Measurements from ENCODE around the gene RPRD2.

Gene RPRD2

DNA sequence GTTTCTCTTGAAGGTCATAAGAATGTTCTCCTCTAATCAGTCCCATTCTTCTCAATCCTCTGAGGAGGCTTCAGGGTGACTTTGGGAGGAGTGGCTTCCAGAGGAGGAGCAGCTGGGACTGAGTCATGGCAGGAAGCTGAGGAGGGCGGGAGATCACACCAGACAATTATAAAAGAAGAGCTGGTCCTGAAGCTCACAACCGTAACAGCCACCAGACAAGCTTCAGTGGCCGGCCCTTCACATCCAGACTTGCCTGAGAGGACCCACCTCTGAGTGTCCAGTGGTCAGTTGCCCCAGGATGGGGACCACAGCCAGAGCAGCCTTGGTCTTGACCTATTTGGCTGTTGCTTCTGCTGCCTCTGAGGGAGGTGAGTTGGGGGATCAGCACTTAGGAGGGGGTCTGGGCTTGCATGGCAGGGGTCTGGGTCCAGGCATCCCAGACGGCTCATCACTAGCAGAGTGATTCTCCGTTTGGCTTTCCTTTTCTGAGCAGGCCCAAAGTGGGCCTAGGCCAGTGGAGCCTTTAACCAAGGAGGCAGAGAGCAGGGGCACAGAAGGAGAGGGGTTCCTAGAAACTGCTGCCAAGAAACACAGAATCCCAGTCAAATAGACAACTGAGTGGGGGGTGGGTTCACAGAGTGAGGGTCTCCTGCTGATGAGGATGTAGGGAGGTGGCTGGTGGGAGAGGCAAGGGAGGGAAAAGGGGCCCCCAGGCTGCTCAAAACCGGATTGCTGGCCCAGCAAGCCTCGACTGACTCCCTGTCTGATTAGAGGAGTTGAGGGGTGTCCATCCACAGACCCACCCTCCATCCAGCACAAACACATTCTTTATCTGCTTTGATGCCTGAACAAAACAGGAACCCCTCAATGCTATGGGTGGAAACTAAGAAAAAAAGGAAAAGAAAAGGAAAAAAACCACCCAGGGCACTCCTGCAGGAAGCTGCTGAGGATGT lies 144.2 kb downstream of the RPRD2 start, which contains the start of gene ECM1:
ECM1 (plus strand) TSS at position 198 of the 953 bp plus-strand sequence; CDS start at position 299, 101 bp downstream.
- no peak for DNase-seq (ENCODE audit: low read depth)
- peak within 1 kb of the TSS; percentile 15 for H3K4me3 ChIP-seq (ENCODE audit: low read depth, low read length)
- TF ChIP-seq, protein P1, sequence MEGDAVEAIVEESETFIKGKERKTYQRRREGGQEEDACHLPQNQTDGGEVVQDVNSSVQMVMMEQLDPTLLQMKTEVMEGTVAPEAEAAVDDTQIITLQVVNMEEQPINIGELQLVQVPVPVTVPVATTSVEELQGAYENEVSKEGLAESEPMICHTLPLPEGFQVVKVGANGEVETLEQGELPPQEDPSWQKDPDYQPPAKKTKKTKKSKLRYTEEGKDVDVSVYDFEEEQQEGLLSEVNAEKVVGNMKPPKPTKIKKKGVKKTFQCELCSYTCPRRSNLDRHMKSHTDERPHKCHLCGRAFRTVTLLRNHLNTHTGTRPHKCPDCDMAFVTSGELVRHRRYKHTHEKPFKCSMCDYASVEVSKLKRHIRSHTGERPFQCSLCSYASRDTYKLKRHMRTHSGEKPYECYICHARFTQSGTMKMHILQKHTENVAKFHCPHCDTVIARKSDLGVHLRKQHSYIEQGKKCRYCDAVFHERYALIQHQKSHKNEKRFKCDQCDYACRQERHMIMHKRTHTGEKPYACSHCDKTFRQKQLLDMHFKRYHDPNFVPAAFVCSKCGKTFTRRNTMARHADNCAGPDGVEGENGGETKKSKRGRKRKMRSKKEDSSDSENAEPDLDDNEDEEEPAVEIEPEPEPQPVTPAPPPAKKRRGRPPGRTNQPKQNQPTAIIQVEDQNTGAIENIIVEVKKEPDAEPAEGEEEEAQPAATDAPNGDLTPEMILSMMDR (IDR thresholded peaks at IDR 0.05; ENCODE audit: low read depth, low read length, missing control alignments), result no peak
- in situ Hi-C loops (cut with HindIII; ENCODE audit: low sequenced_read_pairs), result no loop called here

DNA sequence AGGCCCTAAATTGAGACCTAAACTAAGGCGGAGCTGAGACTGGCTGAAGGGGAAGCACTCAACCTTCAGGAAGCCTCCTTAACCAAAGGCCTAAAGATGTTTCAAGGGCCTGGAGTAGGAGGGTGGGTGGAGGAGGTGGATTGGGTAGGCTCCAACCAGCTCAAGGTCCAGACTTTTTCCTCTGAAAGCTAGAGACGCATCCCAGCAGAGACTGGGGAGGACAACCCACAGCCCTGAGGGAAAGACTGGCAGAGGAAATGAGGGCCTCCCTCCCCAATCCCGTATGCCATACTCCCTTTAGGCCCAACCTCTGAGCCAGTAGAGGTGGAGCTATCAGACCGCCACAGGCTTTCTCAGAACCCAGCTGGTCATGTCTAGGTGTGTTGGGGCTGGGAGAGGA lies 145.0 kb downstream of the RPRD2 start:
- no peak for DNase-seq (ENCODE audit: low read depth)
- in situ Hi-C loops (cut with HindIII; ENCODE audit: low sequenced_read_pairs), result no loop called here
- TF ChIP-seq, protein P1 (IDR thresholded peaks at IDR 0.05; ENCODE audit: low read depth, low read length, missing control alignments), result no peak
- H3K4me3 ChIP-seq (ENCODE audit: low read depth, low read length), result no peak overlapping the region

DNA sequence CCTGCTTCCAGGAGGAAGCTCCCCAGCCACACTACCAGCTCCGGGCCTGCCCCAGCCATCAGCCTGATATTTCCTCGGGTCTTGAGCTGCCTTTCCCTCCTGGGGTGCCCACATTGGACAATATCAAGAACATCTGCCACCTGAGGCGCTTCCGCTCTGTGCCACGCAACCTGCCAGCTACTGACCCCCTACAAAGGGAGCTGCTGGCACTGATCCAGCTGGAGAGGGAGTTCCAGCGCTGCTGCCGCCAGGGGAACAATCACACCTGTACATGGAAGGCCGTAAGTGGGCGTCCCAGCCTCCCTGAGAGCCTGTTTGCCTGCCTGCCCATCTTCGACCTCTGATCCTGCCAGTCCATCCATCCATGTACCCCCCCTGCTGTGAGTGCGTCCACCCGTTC lies 147.6 kb downstream of the RPRD2 start:
- in situ Hi-C loops (cut with HindIII; ENCODE audit: low sequenced_read_pairs), result no loop called here
- no peak overlapping the region for H3K4me3 ChIP-seq (ENCODE audit: low read depth, low read length)
- DNase-seq (ENCODE audit: low read depth), result no peak
- TF ChIP-seq, protein P1 (IDR thresholded peaks at IDR 0.05; ENCODE audit: low read depth, low read length, missing control alignments), result no peak

DNA sequence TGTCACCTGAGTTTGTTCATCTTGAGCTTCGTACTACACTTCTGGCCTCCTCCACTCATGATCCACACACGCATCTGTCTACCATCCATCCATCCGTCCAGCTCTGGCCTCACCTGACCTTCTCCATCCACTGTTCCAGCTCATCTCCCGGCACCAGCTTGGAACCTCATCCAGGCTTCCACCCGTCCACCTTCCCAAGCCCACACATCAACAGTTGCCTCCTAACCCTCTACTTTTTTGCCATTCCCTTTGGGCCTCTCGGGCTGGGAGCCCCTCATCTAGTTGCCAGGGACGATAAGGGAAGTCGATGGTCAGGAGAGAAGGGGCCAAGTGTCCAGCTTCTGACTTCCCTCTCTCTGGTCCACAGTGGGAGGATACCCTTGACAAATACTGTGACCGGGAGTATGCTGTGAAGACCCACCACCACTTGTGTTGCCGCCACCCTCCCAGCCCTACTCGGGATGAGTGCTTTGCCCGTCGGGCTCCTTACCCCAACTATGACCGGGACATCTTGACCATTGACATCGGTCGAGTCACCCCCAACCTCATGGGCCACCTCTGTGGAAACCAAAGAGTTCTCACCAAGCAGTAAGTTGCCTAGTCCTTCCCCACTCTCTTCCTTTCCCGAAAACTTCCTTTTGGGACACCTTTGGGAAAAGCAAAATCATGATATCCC lies 148.2 kb downstream of the RPRD2 start:
- TF ChIP-seq, protein P1 (IDR thresholded peaks at IDR 0.05; ENCODE audit: low read depth, low read length, missing control alignments), result no peak
- no peak overlapping the region for H3K4me3 ChIP-seq (ENCODE audit: low read depth, low read length)
- in situ Hi-C loops (cut with HindIII; ENCODE audit: low sequenced_read_pairs), result no loop called here
- no peak for DNase-seq (ENCODE audit: low read depth)

DNA sequence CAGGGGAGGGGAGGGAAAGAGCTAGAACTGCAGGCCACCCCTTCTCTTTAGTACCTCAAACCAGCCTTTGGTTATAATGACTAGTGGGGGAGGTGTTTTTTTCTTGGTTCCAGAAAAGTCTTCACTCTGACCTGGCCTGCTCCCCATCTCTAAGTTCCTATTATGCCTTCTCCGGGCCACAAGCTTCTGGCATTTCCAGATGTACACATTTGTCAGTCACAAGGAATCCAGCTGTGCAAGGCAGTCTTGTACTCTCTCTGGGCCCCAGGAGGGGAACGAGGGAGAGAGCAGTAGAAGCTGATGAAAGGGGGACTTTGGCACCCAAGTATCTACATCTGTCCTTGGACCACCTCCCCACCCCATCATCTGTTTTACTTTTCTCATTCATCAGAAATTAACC lies 148.9 kb downstream of the RPRD2 start:
- in situ Hi-C loops (cut with HindIII; ENCODE audit: low sequenced_read_pairs), result no loop called here

DNA sequence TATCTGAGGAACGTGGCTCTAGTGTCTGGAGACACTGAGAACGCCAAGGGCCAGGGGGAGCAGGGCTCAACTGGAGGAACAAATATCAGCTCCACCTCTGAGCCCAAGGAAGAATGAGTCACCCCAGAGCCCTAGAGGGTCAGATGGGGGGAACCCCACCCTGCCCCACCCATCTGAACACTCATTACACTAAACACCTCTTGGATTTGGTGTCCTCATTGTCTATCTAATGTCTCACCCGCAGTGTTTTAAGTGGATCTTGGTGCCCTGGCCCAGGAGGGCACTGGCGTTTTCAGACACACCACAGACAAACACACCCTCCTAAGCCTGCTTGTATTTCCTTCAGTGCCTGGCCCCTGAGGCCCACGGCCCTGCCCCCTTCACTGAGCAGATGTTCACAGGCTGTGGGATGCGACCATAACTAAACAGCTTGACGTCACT lies 149.4 kb downstream of the RPRD2 start:
- in situ Hi-C loops (cut with HindIII; ENCODE audit: low sequenced_read_pairs), result no loop called here
- no peak overlapping the region for H3K4me3 ChIP-seq (ENCODE audit: low read depth, low read length)
- TF ChIP-seq, protein P1 (IDR thresholded peaks at IDR 0.05; ENCODE audit: low read depth, low read length, missing control alignments), result no peak
- DNase-seq (ENCODE audit: low read depth), result no peak

More for the DNA sequence above, 148.9 kb downstream of the RPRD2 start:
- DNase-seq (ENCODE audit: low read depth), result no peak
- no peak overlapping the region for H3K4me3 ChIP-seq (ENCODE audit: low read depth, low read length)
- TF ChIP-seq, protein P1 (IDR thresholded peaks at IDR 0.05; ENCODE audit: low read depth, low read length, missing control alignments), result no peak

Data from astrocyte of the cerebellum (primary cell).